Stomach (tissue), 9 donors: ENCODE results near the gene INSYN2B. TPM values are rescaled to one million over a fixed set of nuclear protein-coding genes. Genes with fewer than 3 reads are reported as not detected.

Source experiments
- DNase-seq, 2 donors: peaks; one replicate each; pipeline versions ENCODE4 v3.0.0 to v3.0.0-alpha.2; 2013 to 2019
- H3K27ac ChIP-seq, 5 donors: fragments of 200-600 bp in 4 of 5; sonication (generic) in 4 of 5; one replicate each; pipeline ENCODE4 v1.5.1; 2013 to 2019; ENCODE audit warnings: mild to moderate bottlenecking in 1 of 5, moderate library complexity in 1 of 5
- H3K27me3 ChIP-seq, 3 donors: fragments of 200-600 bp; sonication (generic); one replicate each; pipeline ENCODE4 v1.5.1; 2017 to 2019; ENCODE audit warnings: mixed run types in 1 of 3
- H3K36me3 ChIP-seq, 4 donors: fragments of 200-600 bp; sonication (generic); 1 replicate in 3 of 4; 2 replicates in 1 of 4; pipeline ENCODE4 v1.5.1; 2016 to 2019
- H3K4me1 ChIP-seq, 4 donors: fragments of 200-600 bp; sonication (generic); one replicate each; pipeline ENCODE4 v1.5.1; 2016 to 2019
- H3K4me3 ChIP-seq, 4 donors: fragments of 200-600 bp; sonication (generic) in 3 of 4; one replicate each; pipeline ENCODE4 v1.5.1; 2016 to 2019; ENCODE audit warnings: mild to moderate bottlenecking in 1 of 4
- H3K9me3 ChIP-seq, 4 donors: fragments of 200-600 bp; sonication (generic); one replicate each; pipeline ENCODE4 v1.5.1; 2016 to 2019
- CTCF ChIP-seq, 7 experiments: fragments of 450-650 bp in 4 of 7; fragments of 200-600 bp in 3 of 7; sonication (generic) in 3 of 7; IDR thresholded peaks; one replicate each; pipeline ENCODE4 v1.5.1; 2016 to 2019; ENCODE audit warnings: antibody characterized with exemption in 7 of 7, control low read depth in 2 of 7, mild to moderate bottlenecking in 1 of 7
- EP300 ChIP-seq: sonication (generic); formaldehyde crosslinking; IDR thresholded peaks from one replicate; pipeline ENCODE4 v1.6.1; 2017; ENCODE audit warnings: antibody characterized with exemption
- POLR2A ChIP-seq, 4 donors: fragments of 450-650 bp; IDR thresholded peaks; one replicate each; pipeline ENCODE4 v1.6.1; 2016; ENCODE audit warnings: antibody characterized with exemption in 4 of 4, control low read depth in 2 of 4, mild to moderate bottlenecking in 1 of 4, moderate library complexity in 1 of 4
- POLR2AphosphoS5 ChIP-seq, 3 donors: sonication (generic); formaldehyde crosslinking; IDR thresholded peaks; one replicate each; pipeline ENCODE4 v1.6.1; 2016; ENCODE audit warnings: antibody characterized with exemption in 3 of 3
- WGBS, 5 donors: extraction: QIAGEN DNeasy Blood & Tissue Kit in 3 of 5; methylation state at CpG; one replicate each; pipeline versions ENCODE4 v1.1.5 to v1.1.7; 2013 to 2018; 5-methylcytosine and 5-hydroxymethylcytosine counted together
- intact Hi-C: fragments of 100-400 bp; cut with DNase I; formaldehyde crosslinking; loops from one replicate; pipeline ENCODE4 v1.15.1; 2023; ENCODE audit warnings: low total_unique reads
- polyA plus RNA-seq, 3 donors: library from polyadenylated mRNA; stranded (reverse); fragments of 200-250 nt; gene quantifications; one replicate each; pipeline ENCODE4 v1.2.3, GENCODE V29; 2013
- small RNA-seq, 4 donors: library from RNA; depleted of rRNA; stranded (forward); fragments of <200 nt; gene quantifications; one replicate each; pipeline ENCODE3, GENCODE V24; 2016
- total RNA-seq, 5 donors: library from RNA; depleted of rRNA; stranded (reverse); fragments of >200 nt; gene quantifications; one replicate each; pipeline versions ENCODE4 v1.1.0 to v1.2.3, GENCODE V29; 2014 to 2016
- donor health status: healthy with polysubstance abuse.
- donor health status: Bipolar disorder and iron deficiency.
- donor health status: healthy.

The INSYN2B gene
- total and polyA plus RNA-seq, 8 donors, result 0.18 to 0.19 TPM; not detected in 6

- 56 to 83% (median 74%) methylated on average over 3 of the region's 3 CpGs for WGBS, 5 donors
- no peaks in the 10 kb centered on the region for H3K27me3 ChIP-seq
- H3K27ac ChIP-seq, result no peak overlapping the region
- DNase-seq, result no peak
- TF ChIP-seq EP300 (no peak), POLR2AphosphoS5 (IDR thresholded peaks at IDR 0.05) (no peak), POLR2A (IDR thresholded peaks at IDR 0.05) (no peak), CTCF (IDR thresholded peaks at IDR 0.05) (no peak)
- peaks cover 0 to 4% (median 0%) of the 10 kb centered on the region in 4 donors for H3K9me3 ChIP-seq
- intact Hi-C loops, result no loop called here
- H3K4me3 ChIP-seq, result no peak overlapping the region
- no peaks in the 10 kb centered on the region for H3K4me1 ChIP-seq
- no peaks in the 10 kb centered on the region for H3K36me3 ChIP-seq
These were observed 152.5 kb downstream of the INSYN2B start for GRCh38 chr5:169827769-169828168.

GRCh38 chr5:169826618-169827017 is 153.7 kb downstream of the INSYN2B start:
- WGBS, 5 donors, result 61 to 72% (median 69%) methylated on average over 5 of the region's 5 CpGs

GRCh38 chr5:169817031-169817430 is 163.3 kb downstream of the INSYN2B start:
- Histone ChIP-seq H3K4me1 (no peaks in the 10 kb centered on the region), H3K27ac (no peak overlapping the region), H3K27me3 (no peaks in the 10 kb centered on the region), H3K9me3 (no peaks in the 10 kb centered on the region), H3K36me3 (no peaks in the 10 kb centered on the region), H3K4me3 (no peak overlapping the region)
- WGBS, 5 donors, result 57 to 84% (median 78%) methylated on average over 2 of the region's 2 CpGs
- intact Hi-C loops, result no loop called here
- no peak for DNase-seq
- TF ChIP-seq POLR2AphosphoS5 (IDR thresholded peaks at IDR 0.05) (no peak), POLR2A (IDR thresholded peaks at IDR 0.05) (no peak), EP300 (no peak)

More at GRCh38 chr5:169826618-169827017, 153.7 kb downstream of the INSYN2B start:
- H3K9me3 ChIP-seq, result peaks cover 0 to 4% (median 0%) of the 10 kb centered on the region in 4 donors
- H3K27ac ChIP-seq, result no peak overlapping the region
- H3K36me3 ChIP-seq, result no peaks in the 10 kb centered on the region
- no peak for DNase-seq
- TF ChIP-seq POLR2A (IDR thresholded peaks at IDR 0.05) (no peak), CTCF (IDR thresholded peaks at IDR 0.05) (no peak), EP300 (no peak), POLR2AphosphoS5 (IDR thresholded peaks at IDR 0.05) (no peak)
- H3K4me3 ChIP-seq, result no peak overlapping the region
- intact Hi-C loops, result no loop called here
- no peaks in the 10 kb centered on the region for H3K27me3 ChIP-seq
- H3K4me1 ChIP-seq, result no peaks in the 10 kb centered on the region

- Histone ChIP-seq H3K4me1 (no peaks in the 10 kb centered on the region), H3K4me3 (no peak overlapping the region), H3K27ac (no peak overlapping the region), H3K27me3 (peaks cover 0 to 4% (median 0%) of the 10 kb centered on the region in 3 donors), H3K9me3 (no peaks in the 10 kb centered on the region), H3K36me3 (no peaks in the 10 kb centered on the region)
- intact Hi-C loops, result no loop called here
- 63 to 83% (median 79%) methylated on average over 1 of the region's 1 CpG for WGBS, 5 donors
- TF ChIP-seq POLR2A (IDR thresholded peaks at IDR 0.05), result no peak
- no peak for TF ChIP-seq EP300
- no peak for TF ChIP-seq POLR2AphosphoS5 (IDR thresholded peaks at IDR 0.05)
- TF ChIP-seq CTCF (IDR thresholded peaks at IDR 0.05), result no peak
- no peak for DNase-seq
These were observed 165.8 kb downstream of the INSYN2B start for GRCh38 chr5:169814522-169814921.

Small RNA genes within 50 kb of the gene (small RNA-seq; reads per million reads assigned to genes)
- 0 reads per million in 4 donors for gene MIR378E

Other genes starting within 250 kb of the INSYN2B start
- gene FOXI1, start 125.4 kb upstream of the INSYN2B start, total RNA-seq, result under 1 TPM in 1 of 5 donors, not detected in 4; 0.18 TPM
- gene FOXI1, start 125.4 kb upstream of the INSYN2B start, polyA plus RNA-seq, result not detected